ENCODE measurements around the gene SLC28A3. TPM values are rescaled to one million over a fixed set of nuclear protein-coding genes. Genes with fewer than 3 reads are reported as not detected.
A peak's percentile ranks its signal among the peaks of the same experiment; 100 is the strongest.

Gene SLC28A3
- total RNA-seq, 2 donors from 2014 or later = 0.14 to 0.19 TPM

- no peak for DNase-seq (ENCODE audit: low spot score)
- intact Hi-C loops (cut with DNase I) = loop anchor here in 1 of 2 donors (5.0 kb wide), 1 partner anchor 374 kb away; no protein-coding TSS in a partner anchor
Measured at GRCh38 chr9:84310883-84311282, 29.7 kb downstream of the SLC28A3 start.

DNA sequence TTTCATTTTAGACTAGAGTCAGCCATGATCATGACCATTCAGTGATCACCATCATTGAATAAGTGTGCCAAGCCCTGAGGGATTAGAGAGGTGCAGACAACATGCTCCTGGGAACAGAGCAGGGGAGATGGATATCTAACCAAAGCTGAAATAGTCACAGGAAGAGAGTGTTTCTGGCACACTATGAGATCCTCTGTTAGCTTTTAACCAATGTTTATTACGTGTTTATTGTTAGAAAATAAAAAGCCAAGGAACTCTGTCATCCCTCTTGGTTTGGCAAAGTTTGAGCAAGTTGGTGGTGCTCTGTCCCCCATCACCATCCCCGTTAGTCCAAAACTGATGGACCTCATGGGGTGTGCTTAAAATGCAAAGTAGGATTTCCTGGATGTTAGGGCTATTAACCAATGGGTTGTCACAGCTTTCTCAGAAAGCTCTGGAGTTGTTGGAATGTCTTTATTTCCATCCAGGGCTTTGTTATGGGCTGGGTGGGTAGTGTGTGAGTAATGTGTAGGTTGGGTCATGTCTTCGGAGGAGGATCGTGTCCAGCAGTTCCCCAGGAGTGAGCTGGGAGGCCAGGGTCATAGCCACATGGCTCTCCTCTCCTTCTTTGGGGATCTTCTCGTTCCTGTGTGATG is 34.9 kb downstream of the SLC28A3 start:
- DNase-seq (ENCODE audit: low spot score) = no peak
- intact Hi-C loops (cut with DNase I) = no loop called here

DNA sequence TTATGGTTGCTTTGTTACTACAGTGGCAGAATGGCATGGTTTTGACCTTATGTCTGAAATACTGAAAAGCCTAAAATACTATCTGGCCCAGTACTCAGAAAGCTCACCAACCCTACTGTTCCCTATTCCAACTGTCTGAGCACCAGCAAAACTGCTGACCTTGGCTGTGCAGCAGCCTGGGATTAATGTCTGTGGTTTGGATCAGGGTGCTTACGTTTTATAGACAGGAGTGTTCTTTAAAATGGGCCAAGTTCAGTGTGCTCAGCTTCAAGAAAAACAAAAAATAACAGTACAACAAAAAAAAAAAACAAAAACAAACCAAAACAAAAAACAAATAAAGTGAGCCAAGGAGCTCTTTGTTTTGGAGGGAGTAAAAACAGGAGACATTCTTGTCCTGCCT is 36.4 kb downstream of the SLC28A3 start:
- intact Hi-C loops (cut with DNase I) = no loop called here
- no peak for DNase-seq (ENCODE audit: low spot score)

GRCh38 chr9:84303061-84303460 is 37.5 kb downstream of the SLC28A3 start:
- DNase-seq (ENCODE audit: low spot score) = no peak

GRCh38 chr9:84301851-84302250 is 38.7 kb downstream of the SLC28A3 start:
- intact Hi-C loops (cut with DNase I) = no loop called here
- DNase-seq (ENCODE audit: low spot score) = no peak

More at GRCh38 chr9:84303061-84303460, 37.5 kb downstream of the SLC28A3 start:
- intact Hi-C loops (cut with DNase I) = no loop called here

DNA sequence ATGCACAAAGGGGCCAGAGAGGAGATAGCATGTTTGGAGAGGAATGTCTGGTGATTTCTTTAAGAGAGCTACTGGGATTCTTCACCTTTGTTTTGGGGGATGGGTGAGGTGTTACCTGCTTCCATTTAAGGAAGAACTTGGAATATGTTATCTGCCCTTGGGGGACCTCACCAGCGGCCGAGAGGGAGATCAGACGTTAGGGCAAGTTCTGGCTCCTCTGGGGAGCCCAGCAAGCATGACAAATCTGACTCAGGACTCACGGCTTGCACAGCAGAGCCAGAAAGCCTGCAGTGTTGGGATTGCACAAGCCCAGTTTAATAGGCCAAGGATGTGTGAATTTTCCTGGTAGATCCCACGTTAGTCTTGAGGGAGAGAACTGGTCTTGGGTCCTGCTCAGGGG is 40.3 kb downstream of the SLC28A3 start:
- intact Hi-C loops (cut with DNase I) = no loop called here
- DNase-seq (ENCODE audit: low spot score) = no peak

- intact Hi-C loops (cut with DNase I) = no loop called here
- no peak for DNase-seq (ENCODE audit: low spot score)
Measured at GRCh38 chr9:84297162-84297821, 43.3 kb downstream of the SLC28A3 start.

DNA sequence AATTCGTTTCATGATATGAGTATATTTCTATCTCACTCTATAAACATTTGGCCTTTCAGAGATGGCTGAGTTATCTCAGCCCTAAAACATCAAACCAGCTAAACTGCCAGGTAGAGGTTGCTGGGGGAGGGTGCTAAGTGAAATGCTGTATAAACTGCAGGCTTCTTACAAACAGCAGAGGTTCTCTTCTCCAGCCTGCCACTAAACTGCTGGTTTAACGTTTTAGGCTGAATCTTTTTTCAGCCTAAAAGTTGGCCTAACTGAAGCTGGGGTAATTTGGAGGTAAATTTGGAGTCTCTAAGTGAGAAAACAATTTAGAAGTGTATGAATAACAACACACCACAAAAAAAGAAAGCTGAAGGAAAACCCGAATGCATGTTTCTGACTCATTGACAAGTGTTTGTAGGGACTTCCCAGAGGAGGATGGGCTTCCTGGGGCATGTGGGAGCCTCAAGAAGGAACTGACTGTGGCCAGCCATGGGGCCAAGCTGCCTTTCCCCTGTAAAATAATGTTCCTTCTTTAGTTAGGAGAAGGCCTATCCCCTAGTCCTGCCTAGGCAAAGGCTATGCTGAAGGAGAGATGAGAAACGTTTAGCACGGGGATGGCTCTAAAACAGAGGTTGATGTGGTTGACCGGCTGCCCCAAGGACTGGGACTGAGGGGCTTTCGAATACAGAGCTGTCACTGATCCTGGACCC is 44.3 kb downstream of the SLC28A3 start:
- intact Hi-C loops (cut with DNase I) = no loop called here
- DNase-seq (ENCODE audit: low spot score) = no peak

DNA sequence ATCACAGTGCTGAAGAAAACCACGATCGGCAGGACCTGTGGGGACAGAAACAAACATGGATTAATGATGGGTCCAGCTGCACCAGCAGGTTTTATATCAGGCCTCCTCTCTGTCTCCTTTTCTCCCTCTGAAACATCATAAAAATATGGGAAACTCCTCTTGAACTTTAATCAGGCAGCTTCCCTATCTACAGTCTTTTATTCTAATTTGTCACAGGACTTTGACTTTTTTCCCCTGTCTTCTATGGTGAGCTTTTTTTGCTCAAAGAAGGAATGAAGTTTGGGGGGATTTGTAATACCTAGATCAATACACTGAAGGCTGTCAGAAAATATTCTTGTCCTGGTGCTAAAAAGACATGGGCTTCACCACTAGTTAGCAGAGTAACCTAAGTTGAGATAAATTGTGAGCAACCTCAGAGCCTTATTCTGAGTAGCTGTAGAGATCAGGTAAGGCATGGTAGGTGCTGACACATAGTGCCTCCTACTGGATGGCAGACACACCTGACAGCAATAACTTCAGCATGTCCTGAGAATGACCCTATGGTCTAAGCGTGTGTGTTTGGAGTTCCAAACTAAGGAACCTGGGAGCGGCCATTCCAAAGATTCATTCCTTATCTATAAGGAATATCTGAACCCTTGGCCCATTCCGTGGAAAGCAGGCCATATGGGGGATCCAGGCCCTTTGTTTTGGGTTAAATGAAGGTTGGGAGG is 46.2 kb downstream of the SLC28A3 start:
- intact Hi-C loops (cut with DNase I) = no loop called here
- DNase-seq (ENCODE audit: low spot score) = no peak

DNA sequence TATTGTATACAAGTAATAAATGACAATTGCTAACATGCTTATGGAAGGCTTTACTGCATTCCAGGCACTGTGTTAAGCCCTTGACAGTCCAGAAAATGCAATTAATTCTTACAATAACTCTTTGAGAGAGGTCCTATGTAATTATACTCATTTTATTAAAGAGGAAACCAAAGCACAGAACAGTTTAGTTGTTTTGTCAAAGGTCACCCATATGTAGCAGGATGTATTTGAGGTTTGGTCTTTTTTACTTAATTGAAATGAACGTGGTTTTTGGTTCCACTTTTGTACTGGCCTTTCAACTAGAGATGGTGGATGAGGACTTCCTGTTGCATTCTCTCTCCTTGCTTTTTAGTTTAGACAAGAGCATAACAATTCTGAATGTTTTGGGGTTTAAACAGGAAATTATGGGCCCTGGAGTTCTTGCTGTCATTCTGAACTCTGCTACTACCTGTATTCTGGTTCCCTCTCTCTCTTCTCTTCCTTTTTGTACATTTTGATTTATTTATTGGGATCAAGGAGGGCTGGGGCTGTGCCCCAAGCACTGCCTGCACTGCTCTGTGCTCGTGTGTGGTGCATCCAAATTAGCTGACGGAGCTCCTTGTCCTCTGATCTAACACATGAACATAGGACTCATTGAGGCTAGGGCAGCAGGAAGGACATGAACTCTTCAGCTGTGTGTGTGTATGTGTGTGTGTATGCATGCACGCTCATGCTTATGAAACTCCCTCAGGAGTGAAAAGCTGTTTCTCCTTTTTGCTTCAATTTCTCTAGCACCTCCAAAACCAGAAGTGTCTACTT is 47.4 kb downstream of the SLC28A3 start:
- DNase-seq (ENCODE audit: low spot score) = no peak
- intact Hi-C loops (cut with DNase I) = no loop called here

- intact Hi-C loops (cut with DNase I) = no loop called here
- no peak for DNase-seq (ENCODE audit: low spot score)
Measured at GRCh38 chr9:84285381-84285780, 55.2 kb downstream of the SLC28A3 start.

DNA sequence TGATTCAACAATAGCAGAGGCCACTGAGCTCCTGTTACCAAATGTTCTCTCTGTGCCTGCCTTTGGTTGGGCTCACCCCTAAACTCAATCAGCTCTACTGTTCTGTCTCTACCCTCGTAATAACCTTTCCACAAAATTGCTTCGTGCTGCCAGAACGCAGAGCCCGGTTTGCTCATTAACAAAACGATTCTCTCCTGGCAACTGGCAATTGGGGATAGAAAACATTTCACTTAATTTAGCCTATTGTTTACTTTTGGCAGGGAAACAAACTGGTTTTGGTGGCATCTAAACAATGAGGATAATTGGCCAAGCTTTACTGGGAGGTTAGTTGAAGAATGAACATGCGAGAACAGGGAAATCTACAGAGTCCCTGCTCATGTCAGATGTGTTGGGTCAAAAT is 56.6 kb downstream of the SLC28A3 start:
- no peak for DNase-seq (ENCODE audit: low spot score)
- intact Hi-C loops (cut with DNase I) = no loop called here

- intact Hi-C loops (cut with DNase I) = no loop called here
- no peak for DNase-seq (ENCODE audit: low spot score)
Measured at GRCh38 chr9:84278130-84278529, 62.4 kb downstream of the SLC28A3 start.

DNA sequence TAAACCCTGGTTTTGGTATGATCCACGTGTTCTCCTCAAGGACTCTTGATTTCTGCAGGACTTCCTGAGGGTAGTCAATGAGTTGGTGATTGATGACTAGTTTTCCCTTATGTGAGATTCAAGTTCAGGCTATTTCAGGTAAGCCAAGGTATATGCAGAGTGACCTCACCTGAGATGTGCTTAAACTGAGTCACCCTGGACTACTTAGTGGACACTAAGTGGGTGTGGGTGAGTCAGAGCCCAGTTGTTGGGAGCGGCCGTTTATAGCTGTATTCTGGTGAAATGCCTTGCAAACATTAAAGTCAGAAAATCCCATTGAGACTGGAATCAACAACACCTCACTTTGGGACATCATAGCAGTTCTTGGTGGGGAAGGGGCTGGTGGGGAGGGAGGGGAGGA is 62.9 kb downstream of the SLC28A3 start:
- intact Hi-C loops (cut with DNase I) = no loop called here

DNA sequence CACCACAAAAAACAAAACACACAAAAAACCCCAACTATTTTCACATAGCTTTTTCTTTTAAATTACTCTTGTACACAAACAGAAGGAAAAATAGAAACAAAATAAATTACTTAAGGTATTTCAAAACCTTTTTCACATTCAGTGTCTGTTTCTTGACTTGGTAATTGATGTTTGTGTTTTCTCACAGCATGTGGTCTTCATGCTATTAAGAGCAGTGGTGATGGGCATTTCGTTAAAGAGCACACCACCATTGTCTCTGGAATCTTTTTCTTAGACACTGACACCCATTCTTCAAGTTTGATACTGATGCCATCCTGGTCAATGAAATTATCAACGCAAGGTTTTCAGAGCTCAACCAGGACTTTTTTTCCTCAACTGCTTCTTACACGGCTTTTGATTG is 63.8 kb downstream of the SLC28A3 start:
- no peak for DNase-seq (ENCODE audit: low spot score)
- intact Hi-C loops (cut with DNase I) = no loop called here

More for the DNA sequence above, 62.9 kb downstream of the SLC28A3 start:
- no peak for DNase-seq (ENCODE audit: low spot score)

DNA sequence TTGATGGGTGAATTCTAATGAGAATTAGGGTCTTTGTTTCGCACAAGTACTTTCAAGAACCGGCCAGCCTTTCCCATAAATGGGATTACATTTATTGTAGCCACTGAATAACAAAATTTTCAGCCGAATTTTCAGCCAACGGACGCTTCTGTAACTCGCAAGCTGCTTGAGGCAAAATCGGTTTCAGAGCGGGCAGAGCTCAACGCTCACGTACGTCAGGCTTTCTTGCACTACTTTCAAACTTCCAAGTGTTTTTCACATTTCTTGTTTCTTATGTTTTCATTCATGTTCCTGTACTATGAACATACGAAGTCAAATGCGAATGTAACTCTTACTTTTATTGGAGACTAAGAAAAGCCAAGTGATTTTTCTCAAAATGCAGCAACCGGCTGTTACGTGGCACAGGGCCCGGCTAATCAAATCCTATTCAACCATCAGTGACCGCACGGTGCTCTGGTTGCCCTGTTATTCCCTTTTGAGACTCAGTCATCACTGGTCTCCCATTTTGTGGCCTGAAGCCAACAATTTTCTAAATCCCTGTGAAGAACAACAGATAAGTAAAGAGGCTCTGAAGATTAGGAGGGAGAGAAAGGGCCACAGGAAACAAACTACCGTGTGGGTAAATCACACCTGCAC is 68.5 kb downstream of the SLC28A3 start:
- intact Hi-C loops (cut with DNase I) = no loop called here
- DNase-seq (ENCODE audit: low spot score) = no peak

DNA sequence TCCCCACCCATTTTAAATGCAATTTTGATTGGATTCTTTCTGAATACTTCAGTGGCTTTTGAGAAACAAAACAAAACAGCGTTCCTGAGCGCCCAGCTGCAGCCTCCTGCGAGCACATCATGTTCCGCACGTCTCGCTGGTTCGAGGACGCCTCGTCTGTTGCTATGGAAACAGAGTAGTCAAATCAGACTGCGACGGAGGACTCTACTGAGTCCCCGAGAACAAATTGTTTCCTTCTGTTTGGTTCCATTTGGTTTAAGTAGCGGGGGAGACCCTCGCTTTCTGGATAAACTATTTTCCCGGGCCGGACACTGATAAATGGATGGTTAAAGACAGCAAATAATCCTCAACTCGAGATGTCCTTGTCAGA is 69.0 kb downstream of the SLC28A3 start:
- intact Hi-C loops (cut with DNase I) = no loop called here
- DNase-seq (ENCODE audit: low spot score) = peak; percentile 85

GRCh38 chr9:84270847-84271530 is 69.6 kb downstream of the SLC28A3 start:
- intact Hi-C loops (cut with DNase I) = no loop called here
- no peak for DNase-seq (ENCODE audit: low spot score)
